ENCODE measurements around the gene RARRES1. TPM values are rescaled to one million over a fixed set of nuclear protein-coding genes. Genes with fewer than 3 reads are reported as not detected.

The RARRES1 gene
- total RNA-seq, 1 donor from 2014 or later = 10.4 TPM

- TF ChIP-seq CTCF (conservative IDR thresholded peaks at IDR 0.05; ENCODE audit: low read depth, low read length) = no peak
- H3K4me3 ChIP-seq (ENCODE audit: low read depth, low read length) = no peak overlapping the region
- DNase-seq (ENCODE audit: low read depth) = no peak
Observed at GRCh38 chr3:158765518-158766205, 33.4 kb upstream of the RARRES1 start.

GRCh38 chr3:158763421-158763820, 31.2 kb upstream of the RARRES1 start:
- no peak for DNase-seq (ENCODE audit: low read depth)
- no peak for TF ChIP-seq CTCF (conservative IDR thresholded peaks at IDR 0.05; ENCODE audit: low read depth, low read length)
- no peak overlapping the region for H3K4me3 ChIP-seq (ENCODE audit: low read depth, low read length)

DNA sequence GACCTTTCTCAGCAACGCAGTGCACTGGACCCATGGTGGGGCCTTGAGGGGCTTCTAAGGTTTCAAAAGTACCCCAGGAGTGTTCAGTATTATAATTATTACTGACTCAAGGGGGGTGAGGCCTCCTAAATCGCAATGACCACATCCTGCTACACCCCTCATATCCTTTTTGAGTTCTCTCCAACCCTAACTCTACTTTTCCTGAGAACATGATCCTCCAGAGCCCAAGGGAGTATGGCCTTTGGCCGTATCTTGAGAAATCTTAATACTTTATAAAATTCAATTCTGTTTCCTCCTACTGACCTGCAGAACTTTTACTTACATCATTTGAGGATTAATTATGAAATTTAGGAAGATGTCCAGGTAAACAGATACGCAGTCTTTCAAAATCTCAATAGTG, 30.4 kb upstream of the RARRES1 start:
- no peak for DNase-seq (ENCODE audit: low read depth)
- no peak overlapping the region for H3K4me3 ChIP-seq (ENCODE audit: low read depth, low read length)
- TF ChIP-seq CTCF (conservative IDR thresholded peaks at IDR 0.05; ENCODE audit: low read depth, low read length) = no peak

- DNase-seq (ENCODE audit: low read depth) = no peak
- no peak for TF ChIP-seq CTCF (conservative IDR thresholded peaks at IDR 0.05; ENCODE audit: low read depth, low read length)
- no peak overlapping the region for H3K4me3 ChIP-seq (ENCODE audit: low read depth, low read length)
Observed at GRCh38 chr3:158761350-158761749, 29.1 kb upstream of the RARRES1 start.

DNA sequence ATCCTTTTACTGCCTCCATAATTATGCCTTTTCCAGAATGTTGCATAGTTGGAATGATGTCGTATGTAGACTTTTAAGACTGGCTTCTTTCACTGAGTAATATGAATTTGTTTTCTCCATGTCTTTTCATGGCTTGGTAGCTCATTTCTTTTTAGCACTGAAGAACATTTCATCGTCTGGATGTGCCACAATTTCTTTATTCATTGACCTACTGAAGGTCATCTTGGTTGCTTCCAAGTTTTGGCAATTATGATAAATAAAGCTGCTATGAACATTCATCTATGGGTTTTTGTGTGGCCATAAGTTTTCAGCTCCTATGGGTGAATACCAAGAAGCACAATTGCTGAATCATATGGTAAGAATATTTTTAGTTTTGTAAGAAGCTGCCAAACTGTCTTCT, 23.2 kb upstream of the RARRES1 start:
- TF ChIP-seq CTCF (conservative IDR thresholded peaks at IDR 0.05; ENCODE audit: low read depth, low read length) = no peak
- DNase-seq (ENCODE audit: low read depth) = no peak
- H3K4me3 ChIP-seq (ENCODE audit: low read depth, low read length) = no peak overlapping the region

DNA sequence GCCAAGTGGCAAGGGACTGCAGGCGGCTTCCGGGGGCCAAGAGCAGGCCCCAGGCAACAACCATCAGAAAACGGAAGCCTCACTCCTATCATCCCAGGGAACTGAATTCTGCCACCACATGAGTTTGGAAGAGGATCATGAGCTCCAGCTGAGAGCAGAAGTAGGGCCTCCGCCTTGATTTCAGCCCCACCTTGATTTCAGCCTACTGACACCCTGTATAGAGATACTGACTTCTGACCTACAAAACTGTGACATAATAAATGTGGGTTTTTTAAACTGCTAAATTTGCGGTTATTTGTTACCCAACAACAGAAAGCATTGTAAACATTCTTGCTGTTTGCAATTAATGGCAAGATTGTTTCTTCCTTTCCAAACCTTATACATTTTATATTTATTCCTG, 21.6 kb upstream of the RARRES1 start:
- TF ChIP-seq CTCF (conservative IDR thresholded peaks at IDR 0.05; ENCODE audit: low read depth, low read length) = no peak
- no peak for DNase-seq (ENCODE audit: low read depth)

DNA sequence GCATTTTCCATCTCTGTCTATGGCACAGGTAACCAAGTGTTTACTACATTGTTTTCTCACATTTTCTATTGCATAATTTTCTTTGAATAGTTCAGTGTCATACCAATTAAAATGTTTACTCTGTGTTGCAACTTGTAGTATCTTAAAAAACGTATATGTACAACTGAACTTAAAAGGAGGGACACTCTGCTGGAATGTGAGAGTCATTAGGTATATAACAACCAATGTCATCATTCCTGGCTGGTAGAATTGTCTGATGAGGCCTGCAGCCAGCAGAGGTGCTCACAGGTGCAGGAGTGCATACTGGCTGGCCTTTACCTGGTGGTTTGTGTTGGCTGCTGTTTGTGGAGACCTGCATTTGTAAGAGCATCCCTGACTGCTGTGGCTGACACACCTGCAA, 19.1 kb upstream of the RARRES1 start:
- no peak for DNase-seq (ENCODE audit: low read depth)
- no peak overlapping the region for H3K4me3 ChIP-seq (ENCODE audit: low read depth, low read length)
- no peak for TF ChIP-seq CTCF (conservative IDR thresholded peaks at IDR 0.05; ENCODE audit: low read depth, low read length)

More for the DNA sequence above, 21.6 kb upstream of the RARRES1 start:
- no peak overlapping the region for H3K4me3 ChIP-seq (ENCODE audit: low read depth, low read length)
